IMR-90 (cell line): ENCODE results near the gene ANO4. TPM values are rescaled to one million over a fixed set of nuclear protein-coding genes. Genes with fewer than 3 reads are reported as not detected.

Experiments used
- ATAC-seq: fragments of 200-7000 bp; cut with Tn5 transposase; 2 replicates; pipeline ENCODE4 v1.9.1; 2020; ENCODE audit warnings: low read depth, mild to moderate bottlenecking, moderate library complexity
- BruUV-seq: library from RNA; stranded (reverse); fragments of 400-500 nt; replicated peaks from 2 replicates; lab custom pipeline; 2021; lab: Mats Ljungman, UMichigan
- CTCF ChIA-PET: fragments of 300-600 bp; formaldehyde crosslinking; extraction: SDS; loops from one replicate; lab custom pipeline; 2021; ENCODE audit warnings: antibody characterized with exemption; lab: Yijun Ruan, JAX
- POLR2A ChIA-PET: fragments of 300-600 bp; sonication (Branson Sonifier 250); formaldehyde crosslinking; loops from one replicate; lab custom pipeline; 2022; ENCODE audit warnings: antibody characterized with exemption; ENCODE audit not compliant: unreplicated experiment; lab: Charles Lee
- DNase-seq: peaks from one replicate; pipeline ENCODE4 v3.0.0; 2013
- H2AFZ ChIP-seq: replicated peaks from 2 replicates; pipeline ENCODE3; 2013; ENCODE audit warnings: low read length, mild to moderate bottlenecking; ENCODE audit not compliant: poor library complexity
- H2AK5ac ChIP-seq: 2 replicates; pipeline ENCODE4 v1.6.1; 2013; ENCODE audit warnings: low read depth, low read length, inconsistent platforms
- H2AK9ac ChIP-seq: replicated peaks from 2 replicates; pipeline ENCODE3; 2013; ENCODE audit warnings: mild to moderate bottlenecking, low read depth, low read length, moderate library complexity; ENCODE audit not compliant: poor library complexity
- H2BK120ac ChIP-seq: 2 replicates; pipeline ENCODE4 v1.6.1; 2013; ENCODE audit warnings: low read depth, low read length, inconsistent platforms
- H2BK15ac ChIP-seq: 3 replicates; pipeline ENCODE4 v1.6.1; 2013; ENCODE audit warnings: low read depth, low read length, inconsistent platforms
- H2BK20ac ChIP-seq: 2 replicates; pipeline ENCODE4 v1.6.1; 2013; ENCODE audit warnings: low read depth, mild to moderate bottlenecking, inconsistent platforms, low read length, moderate library complexity
- H2BK5ac ChIP-seq: 2 replicates; pipeline ENCODE4 v1.6.1; 2013; ENCODE audit warnings: mild to moderate bottlenecking, low read depth, low read length, inconsistent platforms; ENCODE audit not compliant: poor library complexity, severe bottlenecking
- H3K14ac ChIP-seq: replicated peaks from 2 replicates; pipeline ENCODE4 v1.6.1; 2013; ENCODE audit warnings: low read depth, low read length, inconsistent platforms
- H3K18ac ChIP-seq: 2 replicates; pipeline ENCODE4 v1.6.1; 2013; ENCODE audit warnings: low read depth, low read length, control low read depth
- H3K23ac ChIP-seq: 2 replicates; pipeline ENCODE4 v1.6.1; 2013; ENCODE audit warnings: low read depth, low read length, inconsistent platforms
- H3K27ac ChIP-seq: 2 replicates; pipeline ENCODE4 v1.5.1; 2013; ENCODE audit warnings: mild to moderate bottlenecking, control low read depth, low read length; ENCODE audit not compliant: insufficient read depth
- H3K27me3 ChIP-seq: 2 replicates; pipeline ENCODE4 v1.6.1; 2013; ENCODE audit warnings: low read length; ENCODE audit not compliant: control insufficient read depth, insufficient read depth
- H3K36me3 ChIP-seq: 2 replicates; pipeline ENCODE4 v1.6.1; 2013; ENCODE audit warnings: low read length, mixed read lengths; ENCODE audit not compliant: control insufficient read depth, insufficient read depth
- H3K4ac ChIP-seq: 2 replicates; pipeline ENCODE4 v1.6.1; 2013; ENCODE audit warnings: low read depth, low read length, inconsistent platforms
- H3K4me1 ChIP-seq: 2 replicates; pipeline ENCODE4 v1.6.1; 2013; ENCODE audit warnings: low read length, mixed read lengths; ENCODE audit not compliant: control insufficient read depth, insufficient read depth
- H3K4me2 ChIP-seq: 2 replicates; pipeline ENCODE4 v1.6.1; 2013; ENCODE audit warnings: low read depth, mild to moderate bottlenecking, control low read depth, low read length, moderate library complexity
- H3K4me3 ChIP-seq: 2 replicates; pipeline ENCODE4 v1.5.1; 2013; ENCODE audit warnings: low read depth, mild to moderate bottlenecking, control low read depth, low read length, moderate library complexity; ENCODE audit not compliant: insufficient read depth
- H3K56ac ChIP-seq: 2 replicates; pipeline ENCODE4 v1.6.1; 2013; ENCODE audit warnings: low read length, inconsistent platforms; ENCODE audit not compliant: insufficient read depth; ENCODE audit errors: extremely low read depth
- H3K79me1 ChIP-seq, 2 experiments: 2 replicates each; pipeline ENCODE4 v1.6.1; 2013; ENCODE audit warnings: low read length in 2 of 2, inconsistent platforms in 1 of 2, low read depth in 1 of 2
- H3K9ac ChIP-seq: 2 replicates; pipeline ENCODE4 v1.6.1; 2013; ENCODE audit warnings: low read depth, low read length, control low read depth
- H3K9me1 ChIP-seq: 2 replicates; pipeline ENCODE4 v1.6.1; 2013; ENCODE audit warnings: low read length, inconsistent platforms; ENCODE audit not compliant: insufficient read depth
- H3K9me3 ChIP-seq: 2 replicates; pipeline ENCODE4 v1.6.1; 2013; ENCODE audit warnings: low read length; ENCODE audit not compliant: control insufficient read depth, insufficient read depth
- H4K20me1 ChIP-seq: 2 replicates; pipeline ENCODE4 v1.6.1; 2013; ENCODE audit warnings: low read length, inconsistent platforms; ENCODE audit not compliant: insufficient read depth
- H4K5ac ChIP-seq: 2 replicates; pipeline ENCODE4 v1.6.1; 2013; ENCODE audit warnings: mild to moderate bottlenecking, low read depth, low read length, control low read depth
- H4K8ac ChIP-seq, 2 experiments: 2 replicates each; pipeline ENCODE4 v1.6.1; 2013; ENCODE audit warnings: low read depth in 2 of 2, low read length in 2 of 2, control low read depth in 1 of 2, inconsistent platforms in 1 of 2
- H4K91ac ChIP-seq: 2 replicates; pipeline ENCODE4 v1.6.1; 2013; ENCODE audit warnings: low read depth, low read length, inconsistent platforms; ENCODE audit not compliant: insufficient read depth
- BHLHE40 ChIP-seq: fragments of 150-350 bp; IDR thresholded peaks from 2 replicates; pipeline ENCODE4 v1.6.1; 2016; ENCODE audit warnings: mild to moderate bottlenecking, low read depth, low read length
- CEBPB ChIP-seq: IDR thresholded peaks from 2 replicates; pipeline ENCODE4 v1.6.1; 2012; ENCODE audit warnings: low read depth, low read length, improper control_type of control experiment
- CHD1 ChIP-seq: IDR thresholded peaks from 2 replicates; pipeline ENCODE4 v1.6.1; 2012; ENCODE audit warnings: low read depth, low read length, improper control_type of control experiment
- CTCF ChIP-seq: conservative IDR thresholded peaks from 2 replicates; pipeline ENCODE4 v1.5.1; 2012; ENCODE audit warnings: mild to moderate bottlenecking, low read depth, low read length, improper control_type of control experiment
- ELK1 ChIP-seq: fragments of 150-350 bp; IDR thresholded peaks from 2 replicates; pipeline ENCODE4 v1.6.1; 2016; ENCODE audit warnings: low read depth, mild to moderate bottlenecking, low read length, moderate library complexity, borderline replicate concordance
- FOS ChIP-seq: fragments of 150-350 bp; IDR thresholded peaks from 2 replicates; pipeline ENCODE4 v1.6.1; 2016; ENCODE audit warnings: low read depth, low read length
- MAFK ChIP-seq: IDR thresholded peaks from 2 replicates; pipeline ENCODE4 v1.6.1; 2012; ENCODE audit warnings: low read depth, low read length, improper control_type of control experiment
- MAZ ChIP-seq: IDR thresholded peaks from 2 replicates; pipeline ENCODE4 v1.6.1; 2012; ENCODE audit warnings: low read depth, mild to moderate bottlenecking, low read length, improper control_type of control experiment, moderate library complexity, borderline replicate concordance
- MXI1 ChIP-seq: IDR thresholded peaks from 2 replicates; pipeline ENCODE4 v1.6.1; 2012; ENCODE audit warnings: low read depth, mild to moderate bottlenecking, low read length, moderate library complexity, borderline replicate concordance
- NFE2L2 ChIP-seq: fragments of 150-350 bp; IDR thresholded peaks from 2 replicates; pipeline ENCODE4 v1.6.1; 2016; ENCODE audit warnings: low read depth, mild to moderate bottlenecking, low read length
- POLR2A ChIP-seq: IDR thresholded peaks from 2 replicates; pipeline ENCODE4 v1.6.1; 2012; ENCODE audit warnings: mild to moderate bottlenecking, low read depth, low read length
- RAD21 ChIP-seq: IDR thresholded peaks from 2 replicates; pipeline ENCODE4 v1.6.1; 2012; ENCODE audit warnings: low read length, improper control_type of control experiment
- RCOR1 ChIP-seq: IDR thresholded peaks from 2 replicates; pipeline ENCODE4 v1.6.1; 2012; ENCODE audit warnings: mild to moderate bottlenecking, low read length, improper control_type of control experiment; ENCODE audit not compliant: insufficient replicate concordance
- RFX5 ChIP-seq: IDR thresholded peaks from 2 replicates; pipeline ENCODE4 v1.8.0; 2012; ENCODE audit warnings: low read depth, mild to moderate bottlenecking, low read length, moderate library complexity
- SMC3 ChIP-seq: fragments of 150-350 bp; IDR thresholded peaks from 2 replicates; pipeline ENCODE4 v1.6.1; 2016; ENCODE audit warnings: low read depth, mild to moderate bottlenecking, antibody characterized with exemption, low read length, moderate library complexity
- USF2 ChIP-seq: fragments of 150-350 bp; IDR thresholded peaks from 2 replicates; pipeline ENCODE4 v1.6.1; 2017; ENCODE audit warnings: mild to moderate bottlenecking, antibody characterized with exemption, low read length, low read depth
- WGBS, 2 experiments: methylation state at CpG; one replicate each; pipeline versions ENCODE4 v1.1.5 to v1.1.7; 2013; ENCODE audit warnings: missing lambda C conversion rate in 2 of 2; ENCODE audit not compliant: insufficient read length in 1 of 2; ENCODE audit errors: extremely low coverage in 2 of 2; 5-methylcytosine and 5-hydroxymethylcytosine counted together
- dilution Hi-C: fragments of 300-500 bp; cut with HindIII; formaldehyde crosslinking; loops from one replicate; pipeline ENCODE4 v1.14.3; 2018; ENCODE audit warnings: low sequenced_read_pairs; ENCODE audit not compliant: unreplicated experiment
- in situ Hi-C: fragments of 300-500 bp; cut with MboI; formaldehyde crosslinking; loops from 3 replicates; pipeline ENCODE4 v1.14.3; 2019; ENCODE audit warnings: low sequenced_read_pairs, inconsistent platforms, mixed read lengths
- intact Hi-C: fragments of 100-400 bp; cut with micrococcal nuclease; formaldehyde crosslinking; loops from 2 replicates; pipeline ENCODE4 v1.10.0; 2022
- polyA plus RNA-seq, 3 experiments: library from polyadenylated mRNA; depleted of rRNA; stranded (reverse); fragments of >200 nt; gene quantifications; 2 replicates each; pipeline ENCODE4 v1.2.3, GENCODE V29; 2012; ENCODE audit warnings: low replicate concordance in 1 of 3
- total RNA-seq: library from RNA; depleted of rRNA; stranded (reverse); fragments of >200 nt; gene quantifications from 2 replicates; pipeline ENCODE4 v1.2.3, GENCODE V29; 2012

Gene ANO4
- total and polyA plus RNA-seq, 2 of the 4 experiments (the other 2 are of a cell fraction) = 4.7 to 10.2 TPM

GRCh38 chr12:100900808-100901207 is 106.2 kb downstream of the ANO4 start:
- Histone ChIP-seq H3K4me1 (peaks cover 2% of the 10 kb centered on the region), H3K23ac (no peak overlapping the region), H3K4ac (no peak overlapping the region), H2BK5ac (no peak overlapping the region), H3K27me3 (no peaks in the 10 kb centered on the region), H3K9me1 (0 out of 2 replicates have a peak, but pooled peaks cover 6% of the 10 kb centered on the region), H3K4me2 (no peak overlapping the region), H2BK15ac (no peak overlapping the region), H3K56ac (no peak overlapping the region), H3K18ac (no peak overlapping the region), H2BK20ac (no peak overlapping the region), H3K79me1 (no peaks in the 10 kb centered on the region; a peak in 1 of 4 replicates), H2BK120ac (no peak overlapping the region), H3K9ac (no peak overlapping the region), H3K27ac (no peak overlapping the region), H4K91ac (no peak overlapping the region), H4K5ac (no peak overlapping the region), H2AFZ (no peak overlapping the region), H3K36me3 (peaks cover 5% of the 10 kb centered on the region), H3K14ac (no peak overlapping the region), H2AK9ac (no peak overlapping the region), H2AK5ac (no peak overlapping the region), H4K8ac (no peak overlapping the region), H3K4me3 (no peak overlapping the region), H3K9me3 (no peaks in the 10 kb centered on the region), H4K20me1 (no peaks in the 10 kb centered on the region)
- dilution Hi-C loops (no loop called here), in situ Hi-C loops (no loop called here), intact Hi-C loops (no loop called here)
- CTCF ChIA-PET = no interaction called here
- POLR2A ChIA-PET = no interaction called here
- ATAC-seq (no peak), DNase-seq (no peak)
- no TSS peak for BruUV-seq
- WGBS, 2 experiments = no CpG with 5 or more reads among the region's 2 CpGs
- TF ChIP-seq MAZ = no peak
- no peak for TF ChIP-seq FOS
- TF ChIP-seq RCOR1 = no peak
- TF ChIP-seq ELK1 = no peak
- TF ChIP-seq MXI1 = no peak
- no peak for TF ChIP-seq CEBPB
- TF ChIP-seq POLR2A = no peak
- TF ChIP-seq CTCF = no peak
- no peak for TF ChIP-seq USF2
- TF ChIP-seq BHLHE40 = no peak
- TF ChIP-seq NFE2L2 = no peak
- TF ChIP-seq SMC3 = no peak
- TF ChIP-seq CHD1 = no peak
- TF ChIP-seq RFX5 = no peak
- no peak for TF ChIP-seq MAFK
- TF ChIP-seq RAD21 = no peak
